ENCODE measurements around the gene UBE2L3.

The UBE2L3 gene

GRCh38 chr22:21632237-21632895, 64.9 kb downstream of the UBE2L3 start, which contains the start of gene CCDC116:
TSS of gene CCDC116 (plus strand) at chr22:21632760. CDS start at chr22:21633182, 422 bp downstream.
- Histone ChIP-seq H3K9me2 (replicated peaks; ENCODE audit: insufficient read depth, low read length) (no peaks in the 10 kb centered on the region), H3K4me1 (ENCODE audit: low read length) (no peaks in the 10 kb centered on the region), H3K4me2 (ENCODE audit: low read depth, low read length) (no peak within 1 kb of the TSS), H3K4me3 (ENCODE audit: low read length) (no peak within 1 kb of the TSS), H3K36me3 (replicated peaks; ENCODE audit: insufficient read depth, low read length) (peaks cover 7% of the 10 kb centered on the region), H3K9me3 (replicated peaks; ENCODE audit: insufficient read depth, low read length) (no peaks in the 10 kb centered on the region), H2AFZ (ENCODE audit: low read length) (no peak within 1 kb of the TSS), H3K27me3 (replicated peaks; ENCODE audit: insufficient read depth, low read length) (no peaks in the 10 kb centered on the region), H3K27ac (ENCODE audit: low read length) (no peak within 1 kb of the TSS), H4K20me1 (ENCODE audit: insufficient read depth, low read length) (no peaks in the 10 kb centered on the region), H3K79me2 (ENCODE audit: low read length) (peaks cover 25% of the 10 kb centered on the region), H3K9ac (ENCODE audit: low read length) (no peak within 1 kb of the TSS), H3F3A (ENCODE audit: insufficient read depth, low read length) (peaks cover 5% of the 10 kb centered on the region; the same call in 1 of the 2 replicates)
- DNase-seq: no peak
- no peak for TF ChIP-seq EZH2 (optimal IDR thresholded peaks at IDR 0.05; ENCODE audit: low read depth, low read length)

GRCh38 chr22:21632931-21633330, 65.4 kb downstream of the UBE2L3 start:
- no peak for DNase-seq
- no peak overlapping the region for H3K27ac ChIP-seq (ENCODE audit: low read length)
- TF ChIP-seq EZH2phosphoT487 (IDR thresholded peaks at IDR 0.05; ENCODE audit: low read length) (no peak), CTCF (IDR thresholded peaks at IDR 0.05; ENCODE audit: low read length) (no peak), EZH2 (optimal IDR thresholded peaks at IDR 0.05; ENCODE audit: low read depth, low read length) (no peak)
- no peaks in the 10 kb centered on the region for H3K4me1 ChIP-seq (ENCODE audit: low read length)
- H3K4me2 ChIP-seq (ENCODE audit: low read depth, low read length): no peak overlapping the region
- no peak overlapping the region for H2AFZ ChIP-seq (ENCODE audit: low read length)
- H3F3A ChIP-seq (ENCODE audit: insufficient read depth, low read length): peaks cover 2% of the 10 kb centered on the region; the same call in 1 of the 2 replicates
- H3K79me2 ChIP-seq (ENCODE audit: low read length): peaks cover 19% of the 10 kb centered on the region
- no peaks in the 10 kb centered on the region for H4K20me1 ChIP-seq (ENCODE audit: insufficient read depth, low read length)
- H3K27me3 ChIP-seq (replicated peaks; ENCODE audit: insufficient read depth, low read length): no peaks in the 10 kb centered on the region
- H3K4me3 ChIP-seq (ENCODE audit: low read length): no peak overlapping the region
- H3K9me3 ChIP-seq (replicated peaks; ENCODE audit: insufficient read depth, low read length): no peaks in the 10 kb centered on the region
- H3K9ac ChIP-seq (ENCODE audit: low read length): no peak overlapping the region
- H3K36me3 ChIP-seq (replicated peaks; ENCODE audit: insufficient read depth, low read length): peaks cover 7% of the 10 kb centered on the region
- no peaks in the 10 kb centered on the region for H3K9me2 ChIP-seq (replicated peaks; ENCODE audit: insufficient read depth, low read length)

- no peak overlapping the region for H3K9ac ChIP-seq (ENCODE audit: low read length)
- H4K20me1 ChIP-seq (ENCODE audit: insufficient read depth, low read length): no peaks in the 10 kb centered on the region
- H3K9me2 ChIP-seq (replicated peaks; ENCODE audit: insufficient read depth, low read length): no peaks in the 10 kb centered on the region
- no peak overlapping the region for H3K4me2 ChIP-seq (ENCODE audit: low read depth, low read length)
- H3K36me3 ChIP-seq (replicated peaks; ENCODE audit: insufficient read depth, low read length): peaks cover 1% of the 10 kb centered on the region; the same call in 1 of the 2 replicates
- H3F3A ChIP-seq (ENCODE audit: insufficient read depth, low read length): no peaks in the 10 kb centered on the region
- no peaks in the 10 kb centered on the region for H3K27me3 ChIP-seq (replicated peaks; ENCODE audit: insufficient read depth, low read length)
- no peaks in the 10 kb centered on the region for H3K4me1 ChIP-seq (ENCODE audit: low read length)
- TF ChIP-seq CTCF (IDR thresholded peaks at IDR 0.05; ENCODE audit: low read length) (no peak), EZH2 (optimal IDR thresholded peaks at IDR 0.05; ENCODE audit: low read depth, low read length) (no peak), EZH2phosphoT487 (IDR thresholded peaks at IDR 0.05; ENCODE audit: low read length) (no peak)
- H3K9me3 ChIP-seq (replicated peaks; ENCODE audit: insufficient read depth, low read length): no peaks in the 10 kb centered on the region
- H3K4me3 ChIP-seq (ENCODE audit: low read length): no peak overlapping the region
- H3K79me2 ChIP-seq (ENCODE audit: low read length): peaks cover 14% of the 10 kb centered on the region
- DNase-seq: no peak
- H3K27ac ChIP-seq (ENCODE audit: low read length): no peak overlapping the region
- no peak overlapping the region for H2AFZ ChIP-seq (ENCODE audit: low read length)
Observed at GRCh38 chr22:21633481-21633880, 66.0 kb downstream of the UBE2L3 start.

GRCh38 chr22:21634081-21634480, 66.6 kb downstream of the UBE2L3 start:
- Histone ChIP-seq H3K36me3 (replicated peaks; ENCODE audit: insufficient read depth, low read length) (no peaks in the 10 kb centered on the region), H3K9me2 (replicated peaks; ENCODE audit: insufficient read depth, low read length) (no peaks in the 10 kb centered on the region), H3K4me3 (ENCODE audit: low read length) (no peak overlapping the region), H3K9me3 (replicated peaks; ENCODE audit: insufficient read depth, low read length) (no peaks in the 10 kb centered on the region), H4K20me1 (ENCODE audit: insufficient read depth, low read length) (no peaks in the 10 kb centered on the region), H3F3A (ENCODE audit: insufficient read depth, low read length) (no peaks in the 10 kb centered on the region), H3K27me3 (replicated peaks; ENCODE audit: insufficient read depth, low read length) (no peaks in the 10 kb centered on the region), H3K9ac (ENCODE audit: low read length) (no peak overlapping the region), H3K4me2 (ENCODE audit: low read depth, low read length) (no peak overlapping the region), H3K27ac (ENCODE audit: low read length) (no peak overlapping the region), H2AFZ (ENCODE audit: low read length) (no peak overlapping the region), H3K4me1 (ENCODE audit: low read length) (no peaks in the 10 kb centered on the region), H3K79me2 (ENCODE audit: low read length) (peaks cover 8% of the 10 kb centered on the region)
- TF ChIP-seq EZH2phosphoT487 (IDR thresholded peaks at IDR 0.05; ENCODE audit: low read length) (no peak), CTCF (IDR thresholded peaks at IDR 0.05; ENCODE audit: low read length) (no peak), EZH2 (optimal IDR thresholded peaks at IDR 0.05; ENCODE audit: low read depth, low read length) (no peak)
- DNase-seq: no peak

Measured in MM.1S (cell line).